CD4-positive, alpha-beta T cell treated with Interleukin-12 subunit alpha and Interleukin-12 subunit beta, for 1 hour (primary cell): ENCODE results near the gene ZNF487.
A peak's percentile ranks its signal among the peaks of the same experiment; 100 is the strongest.
"Not testable (repeated sequence)": the region's sequence is repeated elsewhere in the genome, so short reads cannot be mapped to it uniquely, and the experiment has no call there.

Experiments
- DNase-seq: peaks from one replicate; pipeline ENCODE4 v3.0.0-alpha.2; 2020

Gene ZNF487

DNA sequence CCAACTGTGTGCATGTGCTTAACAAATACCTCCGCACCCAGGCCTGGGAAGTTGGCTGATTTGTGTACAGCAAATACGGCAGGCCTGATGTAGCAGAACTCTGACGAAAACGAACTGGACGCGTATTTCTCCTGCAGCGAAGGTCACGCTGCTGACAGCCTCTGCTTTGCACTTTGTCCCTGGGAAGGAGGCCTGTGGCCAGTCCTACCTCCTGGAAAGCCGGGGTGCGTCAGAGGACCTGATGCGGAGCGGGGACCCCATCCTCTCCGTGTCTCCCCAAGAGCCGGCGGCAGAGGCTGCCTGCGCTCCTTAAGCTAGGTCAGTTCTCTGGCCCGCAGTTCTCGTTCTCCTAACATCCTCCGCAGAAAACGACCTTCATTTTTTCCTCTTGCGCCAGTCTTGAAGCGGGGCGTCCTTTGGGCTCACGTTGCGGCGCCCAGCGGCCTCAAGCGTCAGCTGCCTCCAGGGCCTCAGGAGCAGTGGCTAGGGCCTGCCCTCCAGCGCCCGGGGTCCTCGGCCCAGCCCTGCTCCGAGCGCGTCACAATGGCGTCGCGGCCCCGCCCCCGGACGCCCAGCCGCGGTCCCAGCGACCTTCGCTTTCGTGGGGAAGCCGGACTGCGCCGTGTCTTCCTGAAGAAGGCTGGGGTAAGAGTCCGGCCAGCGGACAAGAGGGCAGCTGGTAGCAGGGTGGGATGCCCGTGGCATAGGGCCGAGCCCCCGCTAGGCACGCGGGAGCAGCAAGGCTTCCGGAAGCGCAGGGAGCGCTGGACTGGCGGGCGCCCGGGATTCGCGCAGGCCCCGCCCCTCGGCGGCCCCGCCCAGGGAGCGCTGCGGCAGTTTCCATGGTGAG, at the start of gene ZNF487:
Gene ZNF487, plus strand, starts transcription at position 821 of the 850 bp plus-strand sequence. CDS start 38,703 bp downstream, outside the sequence.
- DNase-seq = peak; percentile 93

DNA sequence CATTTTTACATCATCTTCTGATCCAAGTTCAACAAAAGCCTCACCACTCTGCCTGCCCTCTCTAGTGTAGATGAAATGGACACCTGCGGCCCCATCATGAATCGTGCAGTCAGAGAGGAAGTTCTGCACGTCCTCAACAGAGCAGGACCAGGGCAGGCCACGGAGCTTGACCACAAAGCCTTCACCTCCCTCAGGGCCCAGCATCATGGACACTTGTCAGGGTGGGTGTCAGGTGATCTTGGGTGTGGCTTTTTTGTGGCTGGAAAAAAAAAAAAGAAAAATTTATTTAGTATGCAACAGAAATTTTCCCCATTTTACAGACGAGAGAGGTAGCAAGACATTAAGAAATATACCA, 49.3 kb upstream of the ZNF487 start:
- no peak for DNase-seq

DNA sequence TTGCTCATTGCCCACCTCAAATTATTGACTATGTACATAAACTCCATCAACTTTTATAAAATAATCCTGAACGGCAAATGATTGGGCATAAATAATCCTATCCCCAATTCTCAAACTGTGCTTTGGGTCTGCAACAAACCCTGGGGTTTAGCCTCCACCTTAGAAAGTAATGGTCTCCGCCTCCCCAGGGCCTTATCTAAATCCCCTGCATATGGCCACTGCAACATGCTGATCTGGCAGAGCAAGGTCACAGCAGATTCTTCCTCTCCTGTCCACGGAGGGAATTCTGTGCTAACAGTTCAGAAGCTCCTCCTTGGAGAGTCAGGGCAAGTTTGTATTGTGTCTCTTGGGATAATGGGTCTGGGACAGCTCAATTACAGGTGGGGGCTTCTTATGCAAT, 47.0 kb upstream of the ZNF487 start:
- no peak for DNase-seq

DNA sequence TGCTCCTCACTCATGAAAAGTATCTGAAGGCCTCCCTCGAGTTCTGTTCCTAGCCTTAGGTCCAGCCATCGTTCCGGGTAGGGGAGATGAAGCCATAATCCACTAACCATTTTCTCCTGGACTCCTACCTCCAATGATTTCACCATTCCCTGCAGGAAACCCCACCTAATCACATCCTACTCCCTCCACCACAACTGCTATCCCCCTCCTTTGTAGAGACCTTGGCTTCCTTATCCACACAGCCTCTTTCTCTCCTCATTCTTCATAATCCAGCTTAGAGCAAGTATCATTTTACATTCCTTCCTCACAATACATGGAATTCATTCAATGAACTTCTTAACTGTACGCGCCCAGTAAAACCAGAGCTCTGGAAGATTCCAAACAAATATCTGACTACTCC, 46.6 kb upstream of the ZNF487 start:
- no peak for DNase-seq

DNA sequence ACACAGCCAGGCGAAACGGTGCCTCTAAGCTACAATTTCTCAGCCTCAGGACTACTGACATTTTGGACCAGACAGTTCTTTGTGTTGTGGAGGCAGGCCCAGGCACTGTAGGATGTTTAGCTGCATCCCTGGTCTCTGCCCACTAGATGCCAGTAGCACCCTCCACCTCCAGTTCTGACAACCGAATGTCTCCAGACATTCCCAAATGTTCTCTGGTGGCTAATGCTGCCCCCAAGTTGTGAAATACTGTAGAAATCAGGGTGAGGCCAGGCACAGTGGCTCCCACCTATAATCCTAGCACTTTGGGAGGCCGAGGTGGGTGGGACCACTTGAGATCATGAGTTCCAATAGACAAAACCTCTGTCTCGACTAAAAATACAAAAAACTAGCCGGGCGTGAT, 46.2 kb upstream of the ZNF487 start:
- peak; percentile 56 for DNase-seq

DNA sequence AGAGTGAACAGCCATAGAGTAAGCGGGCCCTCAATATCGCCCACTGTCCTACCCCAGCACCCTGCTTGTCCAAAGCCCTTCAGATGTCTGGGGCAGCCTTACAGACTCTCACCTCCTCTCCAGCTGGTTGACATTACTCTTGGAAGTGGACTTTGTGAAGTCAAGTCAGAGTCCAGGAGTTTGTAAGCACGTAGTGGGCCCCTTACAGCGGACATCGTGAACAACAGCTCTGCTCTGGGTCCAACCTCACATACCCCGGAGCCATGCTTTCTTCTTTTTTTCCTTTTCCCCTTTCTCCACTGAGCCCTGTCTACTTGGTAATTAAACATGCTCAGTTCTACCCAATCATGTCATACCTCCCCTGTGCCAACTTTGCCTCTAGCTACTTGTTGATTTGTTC, 45.4 kb upstream of the ZNF487 start:
- DNase-seq = no peak

DNA sequence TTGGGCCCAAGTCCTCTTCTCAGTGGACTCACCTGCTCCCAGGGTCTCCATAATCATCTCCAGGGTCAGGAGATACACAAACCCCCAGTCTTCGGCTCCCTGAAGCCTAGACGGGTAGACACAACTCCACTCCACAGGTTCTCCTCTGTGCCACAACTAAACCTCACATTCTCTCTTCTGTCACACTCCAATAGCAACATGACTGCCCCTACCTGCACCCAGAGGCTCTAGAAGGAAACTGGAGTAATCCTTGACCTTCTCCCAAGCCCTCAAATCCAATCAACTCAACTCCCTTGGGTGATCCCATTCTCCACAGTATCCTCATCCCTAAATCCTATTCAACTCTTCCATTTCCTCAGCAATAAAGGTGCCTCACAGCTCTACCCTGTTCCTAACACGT, 44.2 kb upstream of the ZNF487 start:
- no peak for DNase-seq

DNA sequence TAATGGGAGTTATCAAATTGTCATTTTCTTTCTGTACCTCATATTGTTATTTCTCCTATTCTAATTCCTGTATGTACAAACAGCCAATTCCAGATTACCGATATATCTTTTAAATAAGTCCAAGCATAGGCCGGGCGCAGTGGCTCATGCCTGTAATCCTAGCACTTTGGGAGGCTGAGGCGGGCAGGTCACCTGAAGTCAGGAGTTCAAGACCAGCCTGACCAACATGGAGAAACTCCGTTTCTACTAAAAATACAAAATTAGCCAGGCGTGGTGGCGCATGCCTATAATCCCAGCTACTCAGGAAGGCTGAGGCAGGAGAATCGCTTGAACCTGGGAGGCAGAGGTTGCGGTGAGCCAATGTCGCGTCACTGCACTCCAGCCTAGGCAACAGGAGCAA, 43.7 kb upstream of the ZNF487 start:
- DNase-seq = not testable (repeated sequence)

DNA sequence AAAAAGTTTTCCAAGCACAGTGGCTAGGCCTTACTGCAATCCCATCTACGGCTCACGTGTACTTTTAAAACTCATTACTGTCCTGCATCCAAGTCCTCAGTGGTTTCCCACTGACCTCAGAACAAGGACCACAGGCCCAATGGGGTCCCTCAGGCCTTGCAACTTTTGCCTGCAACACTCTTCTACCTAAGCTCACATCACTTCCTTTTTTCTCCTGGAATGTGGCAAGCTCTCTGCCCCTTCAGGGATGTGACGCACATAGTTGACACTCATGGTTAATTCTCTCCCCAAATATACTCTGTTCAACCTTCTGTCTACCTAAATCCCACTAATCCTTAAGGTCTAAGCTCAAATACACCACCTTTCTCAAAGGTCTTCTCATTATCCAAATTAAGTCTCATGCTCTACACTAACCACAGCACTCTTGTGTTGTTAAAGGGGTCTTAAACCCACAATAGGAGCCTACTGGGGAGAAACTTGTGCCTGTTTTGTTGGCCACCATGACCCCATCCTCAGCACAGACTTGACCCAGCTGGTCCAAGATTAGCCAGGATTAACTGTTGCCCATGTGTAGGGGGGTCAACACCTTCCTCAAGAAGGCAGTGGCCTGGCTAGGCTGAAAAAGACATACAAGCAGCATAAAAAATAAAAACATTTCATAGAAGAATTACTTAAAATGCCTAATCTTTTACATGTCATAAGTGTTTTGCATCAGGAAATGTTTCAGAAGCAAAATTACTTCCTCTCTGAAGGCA, 43.1 kb upstream of the ZNF487 start:
- DNase-seq = no peak

DNA sequence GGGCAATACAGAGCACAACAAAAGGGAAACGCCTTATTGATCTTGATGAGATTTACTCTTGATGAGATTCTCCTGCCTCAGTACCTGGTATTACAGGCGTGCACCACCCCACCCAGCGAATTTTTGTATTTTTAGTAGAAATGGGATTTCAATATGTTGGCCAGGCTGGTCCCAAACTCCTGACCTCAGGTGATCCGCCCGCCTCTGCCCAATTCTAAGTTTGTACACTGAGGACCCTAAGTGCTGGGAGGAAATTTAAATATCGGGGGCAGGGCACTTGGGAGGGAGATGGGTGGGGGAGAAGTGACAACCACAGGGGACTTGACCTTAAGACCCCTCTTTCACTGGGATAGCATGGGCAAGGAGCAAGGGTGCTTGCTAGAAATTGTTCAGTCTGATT, 42.0 kb upstream of the ZNF487 start:
- no peak for DNase-seq

DNA sequence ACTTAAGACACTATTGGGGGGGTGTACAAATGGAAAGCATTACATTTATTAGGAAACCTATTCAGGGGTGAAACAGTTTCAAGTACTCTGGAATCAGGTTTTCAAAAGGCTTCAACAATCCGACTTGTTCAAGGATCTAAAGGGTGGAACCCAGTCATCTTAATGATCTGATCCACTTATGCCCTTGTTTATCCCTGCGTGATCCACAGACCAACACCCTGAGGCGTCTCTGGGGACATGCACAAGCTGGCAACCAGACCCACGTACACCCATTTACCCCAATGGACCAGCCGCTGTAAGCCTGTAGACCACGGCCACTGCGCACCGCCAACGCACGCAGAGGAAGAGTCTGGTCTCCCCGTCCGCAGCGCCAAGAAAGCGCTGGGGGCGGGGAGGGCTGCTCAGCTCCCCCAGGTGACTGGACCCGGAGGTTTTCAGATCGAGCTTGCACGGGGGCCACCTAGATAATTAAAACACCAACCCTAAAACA, 41.3 kb upstream of the ZNF487 start:
- DNase-seq = peak; percentile 43

DNA sequence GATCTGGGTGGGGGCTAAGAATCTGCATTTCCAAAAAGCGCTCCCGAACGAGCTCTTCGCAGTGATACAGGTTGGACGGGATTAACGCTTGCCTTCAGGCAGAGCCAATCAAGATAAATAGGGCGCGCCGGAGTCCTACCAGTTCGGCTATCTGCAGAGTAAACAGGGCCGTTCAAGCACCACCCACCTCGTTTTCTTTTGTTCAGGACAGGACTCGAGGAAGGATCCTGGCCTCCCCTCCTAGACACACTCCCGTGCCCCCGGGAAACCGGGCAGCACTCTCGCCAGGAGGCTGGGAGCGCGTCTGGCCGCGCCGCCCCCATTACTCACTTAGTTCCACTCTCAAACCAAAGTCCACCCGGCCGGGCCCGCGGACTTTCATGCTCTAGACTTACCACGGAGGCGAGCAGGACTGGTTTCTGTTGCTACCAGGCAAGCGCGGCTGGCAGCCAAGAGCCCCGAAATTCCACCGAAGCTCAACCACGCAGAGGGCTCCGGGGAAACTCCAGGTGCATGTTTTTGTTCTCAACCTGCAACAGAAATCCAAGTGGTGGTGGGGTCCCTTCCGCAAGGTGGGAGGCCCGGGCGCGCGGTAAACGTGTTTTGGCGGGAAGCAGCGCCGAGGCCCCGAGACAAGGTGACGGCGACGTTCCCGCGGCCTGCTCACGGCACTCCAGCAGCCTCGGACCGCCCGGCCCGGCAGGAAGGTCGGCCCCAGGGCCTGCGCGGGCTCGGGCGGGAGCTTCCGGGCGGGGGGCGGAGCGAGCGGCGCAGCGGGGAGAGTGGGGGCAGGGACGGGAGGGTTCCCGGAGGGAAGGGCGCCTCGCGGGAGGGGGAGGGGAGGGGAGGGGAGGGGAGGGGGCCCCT, 40.6 kb upstream of the ZNF487 start:
- peak; percentile 76 for DNase-seq

DNA sequence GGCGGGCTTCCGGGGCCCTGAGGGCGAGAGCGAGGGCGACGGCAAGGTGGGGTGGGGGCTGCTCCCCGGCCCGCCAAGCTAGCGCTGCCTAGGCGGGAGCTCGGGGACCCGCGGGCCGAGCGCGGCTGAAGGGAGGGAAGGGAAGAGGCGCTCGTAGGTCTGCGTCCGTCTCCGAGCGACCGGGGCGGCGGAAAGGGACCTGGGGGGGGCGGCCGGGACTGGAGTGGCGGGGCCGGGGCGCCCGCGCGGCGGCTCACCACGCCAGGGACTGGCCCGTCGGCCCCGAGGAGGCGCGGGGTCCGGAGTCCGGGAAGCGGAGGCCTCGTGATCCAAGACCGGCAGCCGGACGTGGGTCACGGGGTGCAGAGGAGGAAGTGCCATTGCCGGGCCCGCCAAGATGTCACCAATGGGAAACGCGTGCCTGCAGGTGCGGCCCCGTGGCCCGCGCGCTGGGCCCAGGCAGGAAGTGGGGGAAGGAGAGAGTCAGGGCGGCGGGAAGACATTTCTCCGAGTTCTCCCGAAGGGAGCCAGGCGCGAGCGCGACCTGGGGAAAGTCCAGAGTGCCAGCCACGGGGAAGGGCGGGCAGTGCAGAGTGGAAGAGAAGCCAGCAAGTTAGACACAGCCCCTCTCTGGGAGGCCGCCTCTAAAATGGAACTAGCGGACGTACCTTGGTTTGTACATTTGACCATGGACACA, 39.8 kb upstream of the ZNF487 start:
- DNase-seq = peak; percentile 81

DNA sequence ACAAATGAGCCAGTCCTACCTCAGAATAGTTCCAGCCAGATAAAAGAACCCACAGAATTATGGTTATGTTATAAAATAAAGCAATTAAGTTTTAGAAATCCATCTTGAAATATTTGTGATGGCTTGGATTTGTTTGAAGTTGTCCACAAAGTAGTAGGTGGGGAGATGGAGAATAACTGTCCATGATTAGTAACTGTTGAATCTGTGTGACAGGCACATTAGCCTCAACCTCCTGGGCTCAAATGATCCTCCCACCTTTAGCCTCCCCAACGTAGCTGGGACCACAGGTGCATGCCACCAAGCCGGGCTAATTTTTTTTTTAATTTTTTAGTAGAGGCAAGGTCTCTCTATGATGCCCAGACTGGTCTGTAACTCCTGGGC, 38.0 kb upstream of the ZNF487 start:
- DNase-seq = no peak

DNA sequence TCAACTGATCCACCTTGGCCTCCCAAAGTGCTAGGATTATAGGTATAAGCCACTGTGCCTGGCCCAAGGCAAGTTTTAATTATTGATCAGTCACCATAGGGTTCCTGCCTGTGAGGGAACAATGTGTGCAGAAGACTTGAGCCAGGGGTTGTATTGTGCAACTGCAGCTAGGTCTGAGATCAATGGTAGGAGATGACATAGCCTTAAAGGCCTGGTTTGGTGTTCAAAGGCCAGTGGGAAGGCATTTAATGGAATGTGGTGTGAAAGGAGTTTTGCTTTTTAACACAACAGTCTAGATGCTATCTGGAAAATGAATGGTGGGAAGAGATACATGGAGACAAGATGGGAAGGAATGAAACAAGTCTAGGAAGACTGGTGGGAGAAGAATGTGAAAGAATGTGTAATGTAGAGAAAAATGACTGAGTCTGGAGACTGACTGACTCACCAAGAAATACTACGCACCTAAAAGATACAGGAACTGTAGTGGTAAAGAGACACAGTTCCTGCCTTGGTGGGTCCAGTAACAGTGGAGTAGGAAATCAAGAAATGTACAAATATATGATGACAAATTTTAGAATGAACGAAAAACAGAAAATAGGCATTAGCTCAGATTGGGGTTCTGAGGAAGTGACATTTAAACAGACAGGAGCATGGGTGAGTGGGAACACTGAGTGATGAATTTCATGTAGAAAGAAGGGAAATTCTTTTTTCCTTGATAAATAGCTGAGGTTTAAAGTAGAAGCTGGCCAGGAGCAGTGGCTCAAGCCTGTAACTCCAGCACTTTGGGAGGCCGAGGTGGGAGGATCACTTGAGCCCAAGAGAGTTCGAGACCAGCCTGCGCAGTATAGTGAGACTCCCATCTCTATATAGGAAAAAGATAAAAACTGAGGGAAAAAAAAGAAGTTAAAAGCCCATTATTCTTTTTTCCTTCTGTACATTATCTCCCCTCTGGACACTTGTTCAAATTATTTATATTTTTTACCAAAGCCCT, 37.3 kb upstream of the ZNF487 start:
- DNase-seq = no peak

DNA sequence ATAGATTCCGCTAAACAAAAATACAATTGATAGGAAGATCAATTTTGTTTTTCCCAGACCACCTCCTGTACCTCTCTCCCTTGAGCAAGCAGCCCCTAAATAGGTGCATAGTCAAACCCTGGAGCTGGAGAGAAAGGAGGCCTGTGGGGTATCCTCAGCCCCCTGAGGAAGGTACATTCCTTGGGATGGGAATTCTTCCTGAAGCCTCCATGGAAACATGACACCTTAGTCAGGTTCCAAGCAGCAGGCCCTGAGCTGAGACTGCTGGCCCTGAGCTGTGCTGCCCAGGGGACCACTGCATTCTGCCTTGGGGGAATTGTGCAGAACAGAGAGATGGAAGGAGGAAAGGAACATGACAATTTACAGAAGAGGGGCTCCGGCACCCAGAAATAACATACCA, 35.3 kb upstream of the ZNF487 start:
- DNase-seq = no peak

DNA sequence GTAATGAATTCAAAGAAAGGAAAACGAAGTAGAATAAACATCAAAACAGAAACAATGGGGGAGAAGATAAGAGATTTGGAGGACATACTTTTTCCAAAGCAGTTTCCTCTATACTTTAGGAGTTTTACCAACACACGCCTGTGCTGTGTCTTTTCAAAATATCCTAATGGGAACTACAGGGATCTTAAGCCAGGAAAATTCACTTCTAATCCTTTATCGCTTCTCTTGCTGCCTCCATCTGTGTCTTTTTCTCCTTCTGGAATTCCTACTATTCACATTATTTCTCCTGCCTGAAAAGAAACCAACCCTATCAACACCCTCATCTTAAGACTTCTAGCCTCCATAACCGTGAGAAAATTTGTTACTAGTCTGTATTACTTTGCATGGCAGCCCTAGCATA, 34.7 kb upstream of the ZNF487 start:
- DNase-seq = no peak

DNA sequence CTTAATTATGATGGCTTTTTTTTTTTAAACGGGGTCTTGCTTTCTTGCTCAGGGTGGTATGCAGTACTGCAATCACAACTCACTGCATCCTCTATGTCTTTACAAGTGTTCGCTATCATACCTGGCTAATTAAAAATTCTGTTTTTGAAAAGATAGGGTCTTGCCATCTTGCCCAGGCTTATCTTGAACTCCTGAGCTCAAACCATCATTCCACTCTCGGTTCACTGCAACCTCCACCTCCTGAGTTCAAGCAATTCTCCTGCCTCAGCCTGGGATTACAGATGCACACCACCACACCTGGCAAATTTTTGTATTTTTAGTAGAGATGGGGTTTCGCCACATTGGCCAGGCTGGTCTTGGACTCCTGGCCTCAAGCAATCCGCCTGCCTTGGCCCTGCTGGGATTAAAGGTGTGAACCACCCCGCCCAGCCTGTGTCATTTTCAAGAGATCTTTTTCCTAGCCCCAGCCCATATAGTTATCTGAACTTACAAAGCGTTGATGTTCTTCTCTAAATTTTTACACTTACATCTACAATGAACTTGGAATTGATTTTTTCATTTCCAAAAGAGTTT, 33.9 kb upstream of the ZNF487 start:
- DNase-seq = no peak

DNA sequence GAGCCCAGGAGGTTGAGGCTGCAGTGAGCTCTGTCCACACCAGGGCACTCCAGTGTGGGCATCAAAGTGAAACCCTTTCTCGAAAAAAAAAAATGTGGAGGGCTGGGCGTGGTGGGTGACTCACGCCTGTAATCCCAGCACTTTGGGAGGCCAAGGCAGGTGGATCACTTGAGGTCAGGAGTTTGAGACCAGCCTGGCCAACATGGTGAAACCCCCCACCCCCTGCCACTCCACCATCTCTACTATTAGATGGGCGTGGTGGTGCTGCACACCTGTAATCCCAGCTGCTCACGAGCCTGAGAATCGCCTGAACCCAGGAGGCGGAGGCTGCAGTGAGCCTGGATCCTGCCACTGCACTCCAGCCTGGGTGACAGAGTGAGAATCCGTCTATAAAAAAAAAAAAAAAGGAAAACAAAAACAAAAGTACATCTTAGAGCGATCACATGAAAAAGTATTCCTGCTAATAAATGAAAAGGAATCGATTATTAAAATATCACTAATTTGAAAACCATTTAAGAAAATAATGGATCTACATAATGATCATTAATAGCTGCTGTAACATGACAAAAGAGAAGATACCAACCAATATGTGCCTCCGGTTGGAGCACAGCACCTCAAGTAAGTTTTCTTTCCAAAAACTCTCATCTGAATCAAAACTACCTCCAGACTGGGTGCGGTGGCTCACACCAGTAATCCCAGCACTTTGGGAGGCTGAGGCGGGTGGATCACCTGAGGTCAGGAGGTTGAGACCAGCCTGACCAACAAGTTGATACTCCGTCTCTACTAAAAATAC, 32.8 kb upstream of the ZNF487 start:
- no peak for DNase-seq

DNA sequence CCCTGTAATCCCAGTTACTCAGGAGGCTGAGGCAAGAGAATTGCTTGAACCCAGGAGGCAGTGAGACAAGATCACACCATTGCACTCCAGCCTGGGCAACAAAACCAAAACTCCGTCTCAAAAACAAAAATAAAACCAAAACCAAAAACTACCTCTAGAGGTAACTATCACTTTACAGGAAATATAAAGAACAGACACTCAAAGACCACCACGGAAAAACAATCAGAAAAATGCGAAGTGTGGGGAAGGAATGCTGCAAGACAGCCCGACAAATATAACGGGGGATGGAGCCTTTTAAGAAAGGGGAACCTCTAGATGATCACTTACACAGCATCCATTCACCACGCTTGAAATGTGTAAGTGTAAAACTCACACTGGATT, 32.2 kb upstream of the ZNF487 start:
- DNase-seq = peak; percentile 48
